IMR-90 (cell line): ENCODE data around the gene PBX4. TPM values are rescaled to one million over a fixed set of nuclear protein-coding genes. Genes with fewer than 3 reads are reported as not detected.

Source experiments
- ATAC-seq: fragments of 200-7000 bp; cut with Tn5 transposase; 2 replicates; pipeline ENCODE4 v1.9.1; 2020; ENCODE audit warnings: low read depth, mild to moderate bottlenecking, moderate library complexity
- BruUV-seq: library from RNA; stranded (reverse); fragments of 400-500 nt; replicated peaks from 2 replicates; lab custom pipeline; 2021; lab: Mats Ljungman, UMichigan
- CTCF ChIA-PET: fragments of 300-600 bp; formaldehyde crosslinking; extraction: SDS; loops from one replicate; lab custom pipeline; 2021; ENCODE audit warnings: antibody characterized with exemption; lab: Yijun Ruan, JAX
- POLR2A ChIA-PET: fragments of 300-600 bp; sonication (Branson Sonifier 250); formaldehyde crosslinking; loops from one replicate; lab custom pipeline; 2022; ENCODE audit warnings: antibody characterized with exemption; ENCODE audit not compliant: unreplicated experiment; lab: Charles Lee
- DNase-seq: peaks from one replicate; pipeline ENCODE4 v3.0.0; 2013
- H2AFZ ChIP-seq: replicated peaks from 2 replicates; pipeline ENCODE3; 2013; ENCODE audit warnings: low read length, mild to moderate bottlenecking; ENCODE audit not compliant: poor library complexity
- H2AK5ac ChIP-seq: 2 replicates; pipeline ENCODE4 v1.6.1; 2013; ENCODE audit warnings: low read depth, low read length, inconsistent platforms
- H2AK9ac ChIP-seq: replicated peaks from 2 replicates; pipeline ENCODE3; 2013; ENCODE audit warnings: mild to moderate bottlenecking, low read depth, low read length, moderate library complexity; ENCODE audit not compliant: poor library complexity
- H2BK120ac ChIP-seq: 2 replicates; pipeline ENCODE4 v1.6.1; 2013; ENCODE audit warnings: low read depth, low read length, inconsistent platforms
- H2BK15ac ChIP-seq: 3 replicates; pipeline ENCODE4 v1.6.1; 2013; ENCODE audit warnings: low read depth, low read length, inconsistent platforms
- H2BK20ac ChIP-seq: 2 replicates; pipeline ENCODE4 v1.6.1; 2013; ENCODE audit warnings: low read depth, mild to moderate bottlenecking, inconsistent platforms, low read length, moderate library complexity
- H2BK5ac ChIP-seq: 2 replicates; pipeline ENCODE4 v1.6.1; 2013; ENCODE audit warnings: mild to moderate bottlenecking, low read depth, low read length, inconsistent platforms; ENCODE audit not compliant: poor library complexity, severe bottlenecking
- H3K14ac ChIP-seq: replicated peaks from 2 replicates; pipeline ENCODE4 v1.6.1; 2013; ENCODE audit warnings: low read depth, low read length, inconsistent platforms
- H3K18ac ChIP-seq: 2 replicates; pipeline ENCODE4 v1.6.1; 2013; ENCODE audit warnings: low read depth, low read length, control low read depth
- H3K23ac ChIP-seq: 2 replicates; pipeline ENCODE4 v1.6.1; 2013; ENCODE audit warnings: low read depth, low read length, inconsistent platforms
- H3K27ac ChIP-seq: 2 replicates; pipeline ENCODE4 v1.5.1; 2013; ENCODE audit warnings: mild to moderate bottlenecking, control low read depth, low read length; ENCODE audit not compliant: insufficient read depth
- H3K27me3 ChIP-seq: 2 replicates; pipeline ENCODE4 v1.6.1; 2013; ENCODE audit warnings: low read length; ENCODE audit not compliant: control insufficient read depth, insufficient read depth
- H3K36me3 ChIP-seq: 2 replicates; pipeline ENCODE4 v1.6.1; 2013; ENCODE audit warnings: low read length, mixed read lengths; ENCODE audit not compliant: control insufficient read depth, insufficient read depth
- H3K4ac ChIP-seq: 2 replicates; pipeline ENCODE4 v1.6.1; 2013; ENCODE audit warnings: low read depth, low read length, inconsistent platforms
- H3K4me1 ChIP-seq: 2 replicates; pipeline ENCODE4 v1.6.1; 2013; ENCODE audit warnings: low read length, mixed read lengths; ENCODE audit not compliant: control insufficient read depth, insufficient read depth
- H3K4me2 ChIP-seq: 2 replicates; pipeline ENCODE4 v1.6.1; 2013; ENCODE audit warnings: low read depth, mild to moderate bottlenecking, control low read depth, low read length, moderate library complexity
- H3K4me3 ChIP-seq: 2 replicates; pipeline ENCODE4 v1.5.1; 2013; ENCODE audit warnings: low read depth, mild to moderate bottlenecking, control low read depth, low read length, moderate library complexity; ENCODE audit not compliant: insufficient read depth
- H3K56ac ChIP-seq: 2 replicates; pipeline ENCODE4 v1.6.1; 2013; ENCODE audit warnings: low read length, inconsistent platforms; ENCODE audit not compliant: insufficient read depth; ENCODE audit errors: extremely low read depth
- H3K79me1 ChIP-seq, 2 experiments: 2 replicates each; pipeline ENCODE4 v1.6.1; 2013; ENCODE audit warnings: low read length in 2 of 2, inconsistent platforms in 1 of 2, low read depth in 1 of 2
- H3K9ac ChIP-seq: 2 replicates; pipeline ENCODE4 v1.6.1; 2013; ENCODE audit warnings: low read depth, low read length, control low read depth
- H3K9me1 ChIP-seq: 2 replicates; pipeline ENCODE4 v1.6.1; 2013; ENCODE audit warnings: low read length, inconsistent platforms; ENCODE audit not compliant: insufficient read depth
- H3K9me3 ChIP-seq: 2 replicates; pipeline ENCODE4 v1.6.1; 2013; ENCODE audit warnings: low read length; ENCODE audit not compliant: control insufficient read depth, insufficient read depth
- H4K20me1 ChIP-seq: 2 replicates; pipeline ENCODE4 v1.6.1; 2013; ENCODE audit warnings: low read length, inconsistent platforms; ENCODE audit not compliant: insufficient read depth
- H4K5ac ChIP-seq: 2 replicates; pipeline ENCODE4 v1.6.1; 2013; ENCODE audit warnings: mild to moderate bottlenecking, low read depth, low read length, control low read depth
- H4K8ac ChIP-seq, 2 experiments: 2 replicates each; pipeline ENCODE4 v1.6.1; 2013; ENCODE audit warnings: low read depth in 2 of 2, low read length in 2 of 2, control low read depth in 1 of 2, inconsistent platforms in 1 of 2
- H4K91ac ChIP-seq: 2 replicates; pipeline ENCODE4 v1.6.1; 2013; ENCODE audit warnings: low read depth, low read length, inconsistent platforms; ENCODE audit not compliant: insufficient read depth
- BHLHE40 ChIP-seq: fragments of 150-350 bp; IDR thresholded peaks from 2 replicates; pipeline ENCODE4 v1.6.1; 2016; ENCODE audit warnings: mild to moderate bottlenecking, low read depth, low read length
- CEBPB ChIP-seq: IDR thresholded peaks from 2 replicates; pipeline ENCODE4 v1.6.1; 2012; ENCODE audit warnings: low read depth, low read length, improper control_type of control experiment
- CHD1 ChIP-seq: IDR thresholded peaks from 2 replicates; pipeline ENCODE4 v1.6.1; 2012; ENCODE audit warnings: low read depth, low read length, improper control_type of control experiment
- FOS ChIP-seq: fragments of 150-350 bp; IDR thresholded peaks from 2 replicates; pipeline ENCODE4 v1.6.1; 2016; ENCODE audit warnings: low read depth, low read length
- MAFK ChIP-seq: IDR thresholded peaks from 2 replicates; pipeline ENCODE4 v1.6.1; 2012; ENCODE audit warnings: low read depth, low read length, improper control_type of control experiment
- MAZ ChIP-seq: IDR thresholded peaks from 2 replicates; pipeline ENCODE4 v1.6.1; 2012; ENCODE audit warnings: low read depth, mild to moderate bottlenecking, low read length, improper control_type of control experiment, moderate library complexity, borderline replicate concordance
- MXI1 ChIP-seq: IDR thresholded peaks from 2 replicates; pipeline ENCODE4 v1.6.1; 2012; ENCODE audit warnings: low read depth, mild to moderate bottlenecking, low read length, moderate library complexity, borderline replicate concordance
- NFE2L2 ChIP-seq: fragments of 150-350 bp; IDR thresholded peaks from 2 replicates; pipeline ENCODE4 v1.6.1; 2016; ENCODE audit warnings: low read depth, mild to moderate bottlenecking, low read length
- POLR2A ChIP-seq: IDR thresholded peaks from 2 replicates; pipeline ENCODE4 v1.6.1; 2012; ENCODE audit warnings: mild to moderate bottlenecking, low read depth, low read length
- RAD21 ChIP-seq: IDR thresholded peaks from 2 replicates; pipeline ENCODE4 v1.6.1; 2012; ENCODE audit warnings: low read length, improper control_type of control experiment
- RCOR1 ChIP-seq: IDR thresholded peaks from 2 replicates; pipeline ENCODE4 v1.6.1; 2012; ENCODE audit warnings: mild to moderate bottlenecking, low read length, improper control_type of control experiment; ENCODE audit not compliant: insufficient replicate concordance
- RFX5 ChIP-seq: IDR thresholded peaks from 2 replicates; pipeline ENCODE4 v1.8.0; 2012; ENCODE audit warnings: low read depth, mild to moderate bottlenecking, low read length, moderate library complexity
- SMC3 ChIP-seq: fragments of 150-350 bp; IDR thresholded peaks from 2 replicates; pipeline ENCODE4 v1.6.1; 2016; ENCODE audit warnings: low read depth, mild to moderate bottlenecking, antibody characterized with exemption, low read length, moderate library complexity
- WGBS, 2 experiments: methylation state at CpG; one replicate each; pipeline versions ENCODE4 v1.1.5 to v1.1.7; 2013; ENCODE audit warnings: missing lambda C conversion rate in 2 of 2; ENCODE audit not compliant: insufficient read length in 1 of 2; ENCODE audit errors: extremely low coverage in 2 of 2; 5-methylcytosine and 5-hydroxymethylcytosine counted together
- dilution Hi-C: fragments of 300-500 bp; cut with HindIII; formaldehyde crosslinking; loops from one replicate; pipeline ENCODE4 v1.14.3; 2018; ENCODE audit warnings: low sequenced_read_pairs; ENCODE audit not compliant: unreplicated experiment
- in situ Hi-C: fragments of 300-500 bp; cut with MboI; formaldehyde crosslinking; loops from 3 replicates; pipeline ENCODE4 v1.14.3; 2019; ENCODE audit warnings: low sequenced_read_pairs, inconsistent platforms, mixed read lengths
- intact Hi-C: fragments of 100-400 bp; cut with micrococcal nuclease; formaldehyde crosslinking; loops from 2 replicates; pipeline ENCODE4 v1.10.0; 2022
- polyA plus RNA-seq, 3 experiments: library from polyadenylated mRNA; depleted of rRNA; stranded (reverse); fragments of >200 nt; gene quantifications; 2 replicates each; pipeline ENCODE4 v1.2.3, GENCODE V29; 2012; ENCODE audit warnings: low replicate concordance in 1 of 3
- total RNA-seq: library from RNA; depleted of rRNA; stranded (reverse); fragments of >200 nt; gene quantifications from 2 replicates; pipeline ENCODE4 v1.2.3, GENCODE V29; 2012
- TF ChIP-seq, protein P1 (sequence below): fragments of 150-350 bp; IDR thresholded peaks from 2 replicates; pipeline ENCODE4 v1.6.1; 2017; ENCODE audit warnings: mild to moderate bottlenecking, antibody characterized with exemption, low read length, low read depth
- TF ChIP-seq, protein P2 (sequence below): conservative IDR thresholded peaks from 2 replicates; pipeline ENCODE4 v1.5.1; 2012; ENCODE audit warnings: mild to moderate bottlenecking, low read depth, low read length, improper control_type of control experiment
- TF ChIP-seq, protein P3 (sequence below): fragments of 150-350 bp; IDR thresholded peaks from 2 replicates; pipeline ENCODE4 v1.6.1; 2016; ENCODE audit warnings: low read depth, mild to moderate bottlenecking, low read length, moderate library complexity, borderline replicate concordance

The PBX4 gene
- total and polyA plus RNA-seq, 2 of the 4 experiments (the other 2 are of a cell fraction), result 0.90 to 2.9 TPM

DNA sequence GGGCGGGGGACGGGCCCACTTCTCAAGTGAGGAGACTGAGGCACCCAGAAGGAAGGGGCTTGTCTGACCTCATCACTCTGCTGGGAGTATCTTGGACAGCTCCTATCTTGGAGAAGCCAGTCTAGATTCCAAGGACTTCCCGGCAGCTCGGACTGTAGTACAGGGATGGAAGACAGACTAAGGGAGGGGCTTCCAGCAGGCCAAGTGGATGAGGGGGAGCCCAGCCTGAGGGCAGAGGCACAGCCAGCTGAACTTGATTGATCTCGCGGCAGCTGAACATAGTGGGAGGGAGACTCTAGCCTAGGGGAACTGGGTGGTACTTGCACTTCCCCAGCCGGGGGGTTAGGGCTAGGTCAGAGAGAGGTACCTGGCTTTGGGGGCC is 79.7 kb downstream of the PBX4 start:
- Histone ChIP-seq H2BK120ac (no peak overlapping the region), H3K4me1 (no peaks in the 10 kb centered on the region; the same call in 1 of the 2 replicates), H4K91ac (no peak overlapping the region), H3K9ac (no peak overlapping the region), H3K27me3 (peaks cover 25% of the 10 kb centered on the region), H2AK5ac (no peak overlapping the region), H3K9me3 (no peaks in the 10 kb centered on the region; the same call in 1 of the 2 replicates), H3K36me3 (no peaks in the 10 kb centered on the region), H3K9me1 (no peaks in the 10 kb centered on the region), H2BK20ac (no peak overlapping the region), H3K4me2 (peak overlapping the region; percentile 33; the same call in 1 of the 2 replicates), H2AFZ (no peak overlapping the region), H2BK5ac (no peak overlapping the region), H3K4ac (no peak overlapping the region), H3K23ac (no peak overlapping the region), H2BK15ac (no peak overlapping the region), H3K14ac (no peak overlapping the region), H2AK9ac (peak overlapping the region; percentile 55), H4K5ac (no peak overlapping the region), H3K79me1 (no peaks in the 10 kb centered on the region), H3K18ac (no peak overlapping the region), H3K56ac (no peak overlapping the region), H3K27ac (no peak overlapping the region), H4K8ac (no peak overlapping the region), H4K20me1 (no peaks in the 10 kb centered on the region; the same call in 1 of the 2 replicates), H3K4me3 (no peak overlapping the region)
- no TSS peak for BruUV-seq
- WGBS, 2 experiments, result 57% methylated on average over 2 of the region's 7 CpGs; no CpG with 5 or more reads in 1 of the 2 experiments
- TF ChIP-seq RFX5 (no peak), CHD1 (no peak), BHLHE40 (no peak), MAFK (no peak), RCOR1 (no peak), SMC3 (no peak), MXI1 (no peak), RAD21 (no peak), CEBPB (no peak), MAZ (no peak), FOS (no peak), POLR2A (no peak), NFE2L2 (no peak)
- TF ChIP-seq, protein P1, sequence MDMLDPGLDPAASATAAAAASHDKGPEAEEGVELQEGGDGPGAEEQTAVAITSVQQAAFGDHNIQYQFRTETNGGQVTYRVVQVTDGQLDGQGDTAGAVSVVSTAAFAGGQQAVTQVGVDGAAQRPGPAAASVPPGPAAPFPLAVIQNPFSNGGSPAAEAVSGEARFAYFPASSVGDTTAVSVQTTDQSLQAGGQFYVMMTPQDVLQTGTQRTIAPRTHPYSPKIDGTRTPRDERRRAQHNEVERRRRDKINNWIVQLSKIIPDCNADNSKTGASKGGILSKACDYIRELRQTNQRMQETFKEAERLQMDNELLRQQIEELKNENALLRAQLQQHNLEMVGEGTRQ, result no peak
- TF ChIP-seq, protein P2, sequence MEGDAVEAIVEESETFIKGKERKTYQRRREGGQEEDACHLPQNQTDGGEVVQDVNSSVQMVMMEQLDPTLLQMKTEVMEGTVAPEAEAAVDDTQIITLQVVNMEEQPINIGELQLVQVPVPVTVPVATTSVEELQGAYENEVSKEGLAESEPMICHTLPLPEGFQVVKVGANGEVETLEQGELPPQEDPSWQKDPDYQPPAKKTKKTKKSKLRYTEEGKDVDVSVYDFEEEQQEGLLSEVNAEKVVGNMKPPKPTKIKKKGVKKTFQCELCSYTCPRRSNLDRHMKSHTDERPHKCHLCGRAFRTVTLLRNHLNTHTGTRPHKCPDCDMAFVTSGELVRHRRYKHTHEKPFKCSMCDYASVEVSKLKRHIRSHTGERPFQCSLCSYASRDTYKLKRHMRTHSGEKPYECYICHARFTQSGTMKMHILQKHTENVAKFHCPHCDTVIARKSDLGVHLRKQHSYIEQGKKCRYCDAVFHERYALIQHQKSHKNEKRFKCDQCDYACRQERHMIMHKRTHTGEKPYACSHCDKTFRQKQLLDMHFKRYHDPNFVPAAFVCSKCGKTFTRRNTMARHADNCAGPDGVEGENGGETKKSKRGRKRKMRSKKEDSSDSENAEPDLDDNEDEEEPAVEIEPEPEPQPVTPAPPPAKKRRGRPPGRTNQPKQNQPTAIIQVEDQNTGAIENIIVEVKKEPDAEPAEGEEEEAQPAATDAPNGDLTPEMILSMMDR, result no peak
- TF ChIP-seq, protein P3, sequence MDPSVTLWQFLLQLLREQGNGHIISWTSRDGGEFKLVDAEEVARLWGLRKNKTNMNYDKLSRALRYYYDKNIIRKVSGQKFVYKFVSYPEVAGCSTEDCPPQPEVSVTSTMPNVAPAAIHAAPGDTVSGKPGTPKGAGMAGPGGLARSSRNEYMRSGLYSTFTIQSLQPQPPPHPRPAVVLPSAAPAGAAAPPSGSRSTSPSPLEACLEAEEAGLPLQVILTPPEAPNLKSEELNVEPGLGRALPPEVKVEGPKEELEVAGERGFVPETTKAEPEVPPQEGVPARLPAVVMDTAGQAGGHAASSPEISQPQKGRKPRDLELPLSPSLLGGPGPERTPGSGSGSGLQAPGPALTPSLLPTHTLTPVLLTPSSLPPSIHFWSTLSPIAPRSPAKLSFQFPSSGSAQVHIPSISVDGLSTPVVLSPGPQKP, result no peak
- in situ Hi-C loops, result loop anchor here (5.0 to 25.0 kb wide), 2 partner anchors 104 to 424 kb away; partner anchors contain the start of gene GMIP
- intact Hi-C loops, result no loop called here
- ATAC-seq (no peak), DNase-seq (no peak)
- ChIA-PET CTCF (interaction anchor here (1.1 kb wide), 1 partner anchor 16 kb away, joined by 3 read pairs; no protein-coding TSS in a partner anchor), POLR2A (interaction anchor here (0.7 kb wide), 1 partner anchor 19 kb away, joined by 11 read pairs; no protein-coding TSS in a partner anchor)
- dilution Hi-C loops, result no loop called here
